ENCODE measurements around the gene CYP8B1. TPM values are rescaled to one million over a fixed set of nuclear protein-coding genes. Genes with fewer than 3 reads are reported as not detected.

CYP8B1 gene
- total and polyA plus RNA-seq, 3 donors from 2014 or later = not detected

DNA sequence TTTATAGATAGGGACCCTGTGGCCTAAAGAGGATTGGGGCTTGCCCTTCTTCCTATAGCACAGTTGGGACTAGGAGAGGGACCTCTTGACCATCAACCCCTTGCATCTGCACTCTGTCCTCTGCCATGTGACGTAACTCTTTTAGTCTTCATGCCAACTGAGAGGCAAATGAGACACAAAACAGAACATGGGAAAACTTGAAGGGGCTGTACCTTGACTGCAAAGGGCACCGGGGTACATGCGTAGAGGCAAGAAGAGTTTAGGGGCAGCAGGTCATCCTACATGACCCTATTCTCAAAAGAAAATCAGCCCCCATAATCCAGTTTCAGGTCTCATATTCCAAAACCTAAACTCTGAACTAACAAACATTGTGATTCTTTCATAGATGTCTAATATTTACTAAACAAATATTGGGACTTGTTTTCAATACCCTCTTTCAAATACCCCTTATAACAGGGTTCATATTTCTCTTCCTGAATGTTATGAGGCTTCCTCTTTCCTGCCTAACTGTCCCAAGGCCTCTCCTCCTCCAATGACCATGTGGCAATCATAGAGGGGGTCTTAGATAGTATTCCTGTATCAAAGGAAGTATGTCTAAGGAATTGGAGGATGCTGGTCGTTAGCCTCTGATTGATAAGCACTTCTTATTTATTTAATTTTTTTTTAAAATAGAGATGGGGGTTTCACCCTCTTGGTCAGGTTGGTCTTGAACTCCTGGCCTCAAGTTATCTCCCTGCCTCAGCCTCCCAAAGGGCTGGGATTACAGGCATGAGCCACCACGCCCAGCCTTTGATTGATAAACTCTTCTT, 45.8 kb downstream of the CYP8B1 start:
- intact Hi-C loops (cut with DNase I; ENCODE audit: low total_unique reads) = loop anchor here (10.0 kb wide), 1 partner anchor 55 kb away; no protein-coding TSS in a partner anchor
- DNase-seq = no peak
- Histone ChIP-seq H3K27ac (no peak overlapping the region), H3K27me3 (no peaks in the 10 kb centered on the region), H3K36me3 (ENCODE audit: low read depth, missing control alignments) (no peaks in the 10 kb centered on the region), H3K9me3 (no peaks in the 10 kb centered on the region), H3K4me3 (no peak overlapping the region), H3K4me1 (no peaks in the 10 kb centered on the region)
- TF ChIP-seq, protein P1, sequence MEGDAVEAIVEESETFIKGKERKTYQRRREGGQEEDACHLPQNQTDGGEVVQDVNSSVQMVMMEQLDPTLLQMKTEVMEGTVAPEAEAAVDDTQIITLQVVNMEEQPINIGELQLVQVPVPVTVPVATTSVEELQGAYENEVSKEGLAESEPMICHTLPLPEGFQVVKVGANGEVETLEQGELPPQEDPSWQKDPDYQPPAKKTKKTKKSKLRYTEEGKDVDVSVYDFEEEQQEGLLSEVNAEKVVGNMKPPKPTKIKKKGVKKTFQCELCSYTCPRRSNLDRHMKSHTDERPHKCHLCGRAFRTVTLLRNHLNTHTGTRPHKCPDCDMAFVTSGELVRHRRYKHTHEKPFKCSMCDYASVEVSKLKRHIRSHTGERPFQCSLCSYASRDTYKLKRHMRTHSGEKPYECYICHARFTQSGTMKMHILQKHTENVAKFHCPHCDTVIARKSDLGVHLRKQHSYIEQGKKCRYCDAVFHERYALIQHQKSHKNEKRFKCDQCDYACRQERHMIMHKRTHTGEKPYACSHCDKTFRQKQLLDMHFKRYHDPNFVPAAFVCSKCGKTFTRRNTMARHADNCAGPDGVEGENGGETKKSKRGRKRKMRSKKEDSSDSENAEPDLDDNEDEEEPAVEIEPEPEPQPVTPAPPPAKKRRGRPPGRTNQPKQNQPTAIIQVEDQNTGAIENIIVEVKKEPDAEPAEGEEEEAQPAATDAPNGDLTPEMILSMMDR (IDR thresholded peaks at IDR 0.05) = no peak
- no peak for TF ChIP-seq POLR2A (IDR thresholded peaks at IDR 0.05)
- WGBS, 2 donors = 83 to 84% methylated on average over 5 of the region's 5 CpGs

DNA sequence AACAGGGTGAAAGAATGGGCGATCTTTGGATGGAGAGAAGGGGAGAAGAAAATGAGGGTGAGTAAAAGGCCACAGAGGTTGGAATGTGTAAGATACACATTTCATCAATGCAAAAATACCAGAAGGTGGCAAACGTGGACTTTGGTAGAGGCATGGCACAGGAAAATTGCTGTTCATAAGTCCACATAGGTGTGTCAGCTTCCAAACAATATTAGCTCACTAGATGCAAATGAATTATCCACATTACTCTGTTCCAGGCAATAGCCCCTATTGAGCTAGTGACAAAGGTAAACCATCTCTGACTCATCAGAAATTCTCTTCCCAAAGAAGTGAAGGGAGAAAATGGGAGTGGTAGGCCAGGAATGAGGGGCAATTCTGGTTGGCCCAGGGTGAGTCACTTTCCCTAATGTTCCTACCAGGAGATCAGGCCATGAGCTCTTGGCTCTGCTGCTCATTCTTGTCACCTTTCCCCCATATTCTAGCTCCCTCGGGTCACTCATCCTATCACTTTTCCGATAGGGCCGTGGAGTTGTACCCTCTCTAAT, 46.5 kb downstream of the CYP8B1 start:
- Histone ChIP-seq H3K9me3 (no peaks in the 10 kb centered on the region), H3K4me3 (no peak overlapping the region), H3K27ac (no peak overlapping the region), H3K27me3 (no peaks in the 10 kb centered on the region), H3K4me1 (no peaks in the 10 kb centered on the region), H3K36me3 (ENCODE audit: low read depth, missing control alignments) (no peaks in the 10 kb centered on the region)
- intact Hi-C loops (cut with DNase I; ENCODE audit: low total_unique reads) = no loop called here
- 87 to 97% methylated on average over 5 of the region's 5 CpGs for WGBS, 2 donors
- TF ChIP-seq POLR2A (IDR thresholded peaks at IDR 0.05) = no peak
- TF ChIP-seq, protein P1 (IDR thresholded peaks at IDR 0.05) = no peak
- DNase-seq = no peak

DNA sequence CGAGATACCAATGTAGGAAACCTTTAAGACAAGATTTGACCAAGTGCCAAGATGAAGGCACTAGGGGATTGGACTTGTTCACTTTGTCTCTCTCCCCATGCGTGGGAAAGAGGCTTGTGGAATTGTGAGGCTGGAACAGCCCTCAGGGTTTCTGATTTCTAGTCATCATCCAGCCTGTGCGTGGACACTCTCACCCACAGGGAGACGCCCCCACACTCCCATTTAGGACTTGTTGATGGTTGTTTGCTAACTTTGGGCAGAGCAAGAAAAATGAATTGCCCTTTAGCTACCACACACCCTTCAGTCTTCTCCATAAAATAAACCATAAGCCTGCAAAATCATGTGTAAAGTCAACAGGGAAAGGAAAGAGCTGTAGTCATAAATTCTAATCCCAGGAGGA, 48.0 kb downstream of the CYP8B1 start:
- no peak overlapping the region for H3K27ac ChIP-seq
- 76 to 79% methylated on average over 4 of the region's 4 CpGs for WGBS, 2 donors
- intact Hi-C loops (cut with DNase I; ENCODE audit: low total_unique reads) = no loop called here
- no peaks in the 10 kb centered on the region for H3K9me3 ChIP-seq
- no peaks in the 10 kb centered on the region for H3K36me3 ChIP-seq (ENCODE audit: low read depth, missing control alignments)
- no peak overlapping the region for H3K4me3 ChIP-seq
- no peaks in the 10 kb centered on the region for H3K4me1 ChIP-seq
- H3K27me3 ChIP-seq = no peaks in the 10 kb centered on the region
- TF ChIP-seq, protein P1 (IDR thresholded peaks at IDR 0.05) = no peak
- no peak for TF ChIP-seq POLR2A (IDR thresholded peaks at IDR 0.05)
- DNase-seq = no peak

DNA sequence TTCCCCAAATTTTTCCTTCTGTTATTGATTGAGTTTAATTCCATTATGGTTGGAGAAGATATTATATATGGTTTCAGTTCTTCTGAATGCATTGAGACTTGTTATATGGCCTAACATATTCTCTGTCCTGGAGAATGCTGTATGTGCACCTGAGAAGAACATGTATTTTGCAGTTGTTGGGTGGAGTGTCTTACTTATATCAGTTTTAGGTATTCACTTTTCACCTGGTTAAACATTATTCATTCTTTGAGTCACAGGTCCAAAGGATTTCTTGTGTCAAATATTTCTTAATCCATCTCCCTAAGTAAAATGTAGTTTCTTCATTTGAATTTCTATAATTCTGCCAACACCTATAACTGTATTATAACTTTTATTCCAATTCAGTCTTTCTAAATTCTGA, 48.7 kb downstream of the CYP8B1 start:
- H3K4me1 ChIP-seq = no peaks in the 10 kb centered on the region
- no peaks in the 10 kb centered on the region for H3K36me3 ChIP-seq (ENCODE audit: low read depth, missing control alignments)
- no peaks in the 10 kb centered on the region for H3K9me3 ChIP-seq
- no peak for TF ChIP-seq POLR2A (IDR thresholded peaks at IDR 0.05)
- H3K27ac ChIP-seq = no peak overlapping the region
- intact Hi-C loops (cut with DNase I; ENCODE audit: low total_unique reads) = no loop called here
- no peak overlapping the region for H3K4me3 ChIP-seq
- H3K27me3 ChIP-seq = no peaks in the 10 kb centered on the region
- no peak for DNase-seq

DNA sequence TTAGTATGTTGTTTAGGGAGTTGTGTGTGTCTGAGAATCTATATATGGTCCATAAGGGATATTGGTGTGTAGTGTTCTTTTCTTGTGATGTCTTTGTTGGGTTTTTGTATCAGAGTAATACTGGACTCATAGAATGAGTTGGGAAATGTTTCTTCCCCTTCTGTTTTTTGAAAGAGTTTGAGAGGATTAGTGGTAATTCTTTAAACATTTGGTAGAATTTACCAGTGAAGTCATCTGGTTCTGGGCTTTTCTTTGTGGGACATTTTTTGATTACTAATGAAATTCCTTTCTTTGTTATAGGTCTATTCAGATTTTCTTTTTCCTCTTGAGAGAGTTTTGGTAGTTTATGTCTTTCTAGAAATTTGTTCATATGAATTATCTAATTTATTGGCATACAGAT, 49.5 kb downstream of the CYP8B1 start:
- Histone ChIP-seq H3K27ac (no peak overlapping the region), H3K4me3 (no peak overlapping the region), H3K4me1 (no peaks in the 10 kb centered on the region), H3K27me3 (no peaks in the 10 kb centered on the region), H3K9me3 (no peaks in the 10 kb centered on the region), H3K36me3 (ENCODE audit: low read depth, missing control alignments) (no peaks in the 10 kb centered on the region)
- TF ChIP-seq POLR2A (IDR thresholded peaks at IDR 0.05) = no peak
- TF ChIP-seq, protein P1 (IDR thresholded peaks at IDR 0.05) = no peak
- no peak for DNase-seq
- intact Hi-C loops (cut with DNase I; ENCODE audit: low total_unique reads) = no loop called here
